Naive thymus-derived CD4-positive, alpha-beta T cell (primary cell): ENCODE measurements around the gene ZNF547. TPM values are rescaled to one million over a fixed set of nuclear protein-coding genes. Genes with fewer than 3 reads are reported as not detected.

Source experiments
- ATAC-seq: fragments of 150-1000 bp; cut with Tn5 transposase; 2 replicates; pipeline ENCODE4 v1.10.0; 2021; ENCODE audit warnings: mild to moderate bottlenecking, moderate library complexity
- CTCF ChIA-PET: fragments of 350-600 bp; sonication (Branson Sonifier 250); formaldehyde crosslinking; loops from one replicate; lab custom pipeline; 2021; ENCODE audit warnings: antibody characterized with exemption; lab: Charles Lee
- POLR2A ChIA-PET: fragments of 350-600 bp; sonication (Branson Sonifier 250); formaldehyde crosslinking; loops from one replicate; lab custom pipeline; 2021; ENCODE audit warnings: antibody characterized with exemption, inconsistent platforms; lab: Charles Lee
- DNase-seq, 9 donors: peaks; one replicate each; pipeline versions ENCODE4 v3.0.0 to v3.0.0-alpha.2; 2020 to 2022; ENCODE audit warnings: mixed read lengths in 1 of 9
- H3K27ac ChIP-seq: one replicate; pipeline ENCODE4 v1.7.0; 2013; ENCODE audit warnings: mild to moderate bottlenecking, low read depth, low read length, moderate library complexity
- H3K27me3 ChIP-seq, 2 donors: one replicate each; pipeline ENCODE4 v1.7.0; 2013; ENCODE audit warnings: low read length in 2 of 2, mild to moderate bottlenecking in 2 of 2, moderate library complexity in 2 of 2; ENCODE audit not compliant: control insufficient read depth in 2 of 2, insufficient read depth in 2 of 2
- H3K36me3 ChIP-seq, 3 experiments: 1 replicate in 2 of 3; 2 replicates in 1 of 3; pipeline ENCODE4 v1.7.0; 2013; ENCODE audit warnings: low read length in 3 of 3, mild to moderate bottlenecking in 3 of 3, moderate library complexity in 1 of 3; ENCODE audit not compliant: insufficient read depth in 3 of 3, control insufficient read depth in 2 of 3
- H3K4me1 ChIP-seq, 2 donors: one replicate each; pipeline ENCODE4 v1.7.0; 2013; ENCODE audit warnings: low read length in 2 of 2, mild to moderate bottlenecking in 2 of 2, moderate library complexity in 1 of 2; ENCODE audit not compliant: control insufficient read depth in 2 of 2, insufficient read depth in 2 of 2
- H3K4me3 ChIP-seq: 2 replicates; pipeline ENCODE4 v1.7.0; 2013; ENCODE audit warnings: mild to moderate bottlenecking, low read length
- H3K9me3 ChIP-seq, 3 experiments: 1 replicate in 2 of 3; 2 replicates in 1 of 3; pipeline ENCODE4 v1.7.0; 2013; ENCODE audit warnings: low read length in 3 of 3; ENCODE audit not compliant: control insufficient read depth in 2 of 3
- H3K27ac Mint-ChIP-seq, 9 donors: one replicate each; pipeline ENCODE4 v1.8.0; 2020 to 2022; ENCODE audit warnings: mixed read lengths in 9 of 9, mild to moderate bottlenecking in 8 of 9, moderate library complexity in 5 of 9, inconsistent platforms in 2 of 9
- H3K27me3 Mint-ChIP-seq, 5 donors: one replicate each; pipeline ENCODE4 v1.8.0; 2021 to 2022; ENCODE audit warnings: mixed read lengths in 5 of 5, mild to moderate bottlenecking in 1 of 5
- H3K36me3 Mint-ChIP-seq, 5 donors: one replicate each; pipeline ENCODE4 v1.8.0; 2020 to 2022; ENCODE audit warnings: mixed read lengths in 5 of 5, mild to moderate bottlenecking in 3 of 5, inconsistent platforms in 1 of 5
- H3K4me1 Mint-ChIP-seq, 7 donors: one replicate each; pipeline ENCODE4 v1.8.0; 2020 to 2022; ENCODE audit warnings: mixed read lengths in 7 of 7, mild to moderate bottlenecking in 3 of 7, inconsistent platforms in 1 of 7
- H3K4me3 Mint-ChIP-seq, 10 donors: one replicate each; pipeline ENCODE4 v1.8.0; 2020 to 2022; ENCODE audit warnings: mild to moderate bottlenecking in 10 of 10, mixed read lengths in 10 of 10, moderate library complexity in 6 of 10, inconsistent platforms in 2 of 10
- H3K9me3 Mint-ChIP-seq, 11 donors: one replicate each; pipeline ENCODE4 v1.8.0; 2020 to 2022; ENCODE audit warnings: mixed read lengths in 11 of 11, mild to moderate bottlenecking in 4 of 11, inconsistent platforms in 1 of 11, moderate library complexity in 1 of 11
- intact Hi-C, 2 donors: fragments of 100-400 bp; cut with micrococcal nuclease; formaldehyde crosslinking; loops; one replicate each; pipeline ENCODE4 v1.15.1; 2023
- polyA plus RNA-seq, 2 donors: library from polyadenylated mRNA; unstranded; fragments of 300-500 nt; fragmentation: Illumina TruSeq; gene quantifications; one replicate each; pipeline ENCODE4 v1.2.3, GENCODE V29; 2021
- total RNA-seq, 6 experiments: library from RNA in 5 of 6; stranded (reverse) in 5 of 6; gene quantifications; 1 replicate in 5 of 6; 2 replicates in 1 of 6; pipeline ENCODE4 v1.2.3 and lab custom pipeline; 2021 to 2026

The ZNF547 gene
- total and polyA plus RNA-seq, 7 experiments from 2014 or later: 0.40 to 10.1 (median 1.7) TPM

DNA sequence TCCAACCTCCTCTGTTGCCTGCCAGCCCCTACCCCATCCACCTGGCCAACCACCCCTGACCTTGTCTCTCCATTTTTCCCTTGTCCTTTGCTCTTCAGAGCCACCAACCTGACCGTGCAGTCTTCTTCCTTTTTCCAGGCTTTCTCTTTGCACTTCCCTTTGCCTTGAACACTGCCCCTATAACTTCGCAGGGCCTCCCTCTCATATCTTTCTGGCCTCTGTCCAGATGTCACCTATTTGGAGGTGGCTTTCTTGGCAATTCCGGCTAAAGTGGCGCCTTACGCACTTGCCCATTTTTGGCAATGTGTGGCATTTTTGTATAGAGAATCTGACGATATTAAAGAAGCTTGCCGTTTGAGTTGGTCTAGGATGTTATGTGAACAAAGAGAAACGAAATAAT lies 42.2 kb upstream of the ZNF547 start:
- ChIA-PET POLR2A (interaction anchor here (0.6 to 0.8 kb wide), 3 partner anchors 36 to 446 kb away, joined by 3 to 7 read pairs (median 3); no protein-coding TSS in a partner anchor), CTCF (no interaction called here)
- Mint-ChIP-seq H3K27me3 (peaks cover 14 to 24% (median 19%) of the 10 kb centered on the region in 5 donors), H3K27ac (peak overlapping the region; percentile 56 to 98 (median 96)), H3K4me3 (peak overlapping the region; percentile 87 to 98 (median 94)), H3K4me1 (peaks cover 14 to 30% (median 25%) of the 10 kb centered on the region in 7 donors), H3K9me3 (peaks cover 9 to 91% (median 57%) of the 10 kb centered on the region in 11 donors), H3K36me3 (peaks cover 42 to 62% (median 46%) of the 10 kb centered on the region in 5 donors)
- Histone ChIP-seq H3K4me3 (peak overlapping the region; percentile 76), H3K27me3 (peaks cover 0 to 6% of the 10 kb centered on the region in 2 donors), H3K36me3 (peaks cover 9 to 28% (median 22%) of the 10 kb centered on the region in 3 experiments), H3K27ac (peak overlapping the region; percentile 83), H3K9me3 (peaks cover 0 to 54% (median 5%) of the 10 kb centered on the region in 3 experiments), H3K4me1 (peaks cover 0 to 18% of the 10 kb centered on the region in 2 donors)
- intact Hi-C loops: loop anchor here in 1 of 2 donors (2.0 kb wide), 1 partner anchor 30 kb away; the partner anchor contains the start of gene ZNF304
- DNase-seq (no peak), ATAC-seq (no peak)

- Histone ChIP-seq H3K27me3 (peaks cover 0 to 6% of the 10 kb centered on the region in 2 donors), H3K27ac (no peak overlapping the region), H3K36me3 (peaks cover 9 to 35% (median 29%) of the 10 kb centered on the region in 3 experiments), H3K9me3 (peaks cover 0 to 54% (median 9%) of the 10 kb centered on the region in 3 experiments), H3K4me1 (peaks cover 0 to 18% of the 10 kb centered on the region in 2 donors), H3K4me3 (peak overlapping the region; percentile 76)
- DNase-seq (no peak), ATAC-seq (no peak)
- intact Hi-C loops: loop anchor here in 1 of 2 donors (2.0 kb wide), 1 partner anchor 29 kb away; the partner anchor contains the start of gene ZNF304
- Mint-ChIP-seq H3K27ac (peak overlapping the region in 4 of 9 donors; percentile 21 to 97 (median 71)), H3K4me3 (peak overlapping the region; percentile 87 to 98 (median 94)), H3K4me1 (peaks cover 14 to 30% (median 25%) of the 10 kb centered on the region in 7 donors), H3K36me3 (peaks cover 38 to 62% (median 52%) of the 10 kb centered on the region in 5 donors), H3K27me3 (peaks cover 9 to 18% (median 15%) of the 10 kb centered on the region in 5 donors), H3K9me3 (peaks cover 9 to 91% (median 57%) of the 10 kb centered on the region in 11 donors)
- ChIA-PET POLR2A (interaction anchor here (0.7 to 0.8 kb wide), 2 partner anchors 36 to 41 kb away, joined by 3 to 7 read pairs; no protein-coding TSS in a partner anchor), CTCF (no interaction called here)
Observed at GRCh38 chr19:57321751-57322150, 41.6 kb upstream of the ZNF547 start.

DNA sequence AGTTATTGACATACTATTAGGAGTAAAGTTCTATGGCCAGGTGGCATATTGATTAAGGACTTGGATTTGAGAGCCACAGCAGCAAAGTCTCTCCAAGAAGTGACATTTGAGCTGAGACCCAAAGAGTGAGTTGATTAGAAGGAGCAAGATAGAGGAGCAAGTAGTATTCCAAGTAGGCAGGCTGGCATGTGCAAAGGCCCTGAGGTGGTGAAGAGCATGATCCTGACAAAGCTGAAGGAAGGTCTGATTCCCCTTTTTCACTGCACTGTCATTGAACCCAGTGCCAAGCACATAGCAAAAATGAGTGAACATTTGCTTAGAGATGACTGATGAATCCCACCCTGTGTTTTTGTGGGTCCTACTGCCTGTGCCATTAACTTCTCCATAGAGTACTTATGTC lies 38.4 kb upstream of the ZNF547 start:
- no peak overlapping the region for H3K27ac Mint-ChIP-seq
- Histone ChIP-seq H3K4me3 (no peak overlapping the region), H3K27ac (no peak overlapping the region), H3K36me3 (peaks cover 20 to 60% (median 49%) of the 10 kb centered on the region in 3 experiments), H3K9me3 (peaks cover 6 to 87% (median 17%) of the 10 kb centered on the region in 3 experiments), H3K4me1 (peaks cover 0 to 13% of the 10 kb centered on the region in 2 donors), H3K27me3 (no peaks in the 10 kb centered on the region)
- no peak for DNase-seq
- ChIA-PET POLR2A (no interaction called here), CTCF (no interaction called here)
- no peaks in the 10 kb centered on the region for H3K27me3 Mint-ChIP-seq
- intact Hi-C loops: no loop called here
- no peak for ATAC-seq
- H3K4me3 Mint-ChIP-seq: peak overlapping the region in 1 of 10 donors; percentile 7
- peaks cover 40 to 89% (median 77%) of the 10 kb centered on the region in 5 donors for H3K36me3 Mint-ChIP-seq
- H3K9me3 Mint-ChIP-seq: peaks cover 9 to 98% (median 79%) of the 10 kb centered on the region in 11 donors
- peaks cover 9 to 25% (median 20%) of the 10 kb centered on the region in 7 donors for H3K4me1 Mint-ChIP-seq

DNA sequence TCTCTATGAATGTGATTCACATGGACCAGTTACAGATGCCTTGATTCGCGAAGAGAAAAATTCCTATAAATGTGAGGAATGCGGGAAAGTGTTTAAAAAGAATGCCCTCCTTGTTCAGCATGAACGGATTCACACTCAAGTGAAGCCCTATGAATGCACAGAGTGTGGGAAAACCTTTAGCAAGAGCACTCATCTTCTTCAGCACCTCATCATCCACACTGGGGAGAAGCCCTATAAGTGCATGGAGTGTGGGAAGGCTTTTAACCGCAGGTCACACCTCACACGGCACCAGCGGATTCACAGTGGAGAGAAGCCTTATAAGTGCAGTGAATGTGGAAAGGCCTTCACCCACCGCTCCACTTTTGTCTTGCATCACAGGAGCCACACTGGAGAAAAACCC lies 35.4 kb upstream of the ZNF547 start:
- H3K9me3 ChIP-seq: peaks cover 6 to 87% (median 12%) of the 10 kb centered on the region in 3 experiments
- ChIA-PET POLR2A (no interaction called here), CTCF (no interaction called here)
- Mint-ChIP-seq H3K4me3 (no peak overlapping the region), H3K9me3 (peaks cover 0 to 99% (median 72%) of the 10 kb centered on the region in 11 donors), H3K4me1 (peaks cover 0 to 2% (median 0%) of the 10 kb centered on the region in 7 donors), H3K27me3 (no peaks in the 10 kb centered on the region), H3K36me3 (peaks cover 32 to 86% (median 70%) of the 10 kb centered on the region in 5 donors), H3K27ac (no peak overlapping the region)
- no peak overlapping the region for H3K4me3 ChIP-seq
- intact Hi-C loops: no loop called here
- peaks cover 20 to 60% (median 49%) of the 10 kb centered on the region in 3 experiments for H3K36me3 ChIP-seq
- ATAC-seq (no peak), DNase-seq (no peak)
- H3K4me1 ChIP-seq: no peaks in the 10 kb centered on the region
- H3K27me3 ChIP-seq: no peaks in the 10 kb centered on the region
- H3K27ac ChIP-seq: no peak overlapping the region

DNA sequence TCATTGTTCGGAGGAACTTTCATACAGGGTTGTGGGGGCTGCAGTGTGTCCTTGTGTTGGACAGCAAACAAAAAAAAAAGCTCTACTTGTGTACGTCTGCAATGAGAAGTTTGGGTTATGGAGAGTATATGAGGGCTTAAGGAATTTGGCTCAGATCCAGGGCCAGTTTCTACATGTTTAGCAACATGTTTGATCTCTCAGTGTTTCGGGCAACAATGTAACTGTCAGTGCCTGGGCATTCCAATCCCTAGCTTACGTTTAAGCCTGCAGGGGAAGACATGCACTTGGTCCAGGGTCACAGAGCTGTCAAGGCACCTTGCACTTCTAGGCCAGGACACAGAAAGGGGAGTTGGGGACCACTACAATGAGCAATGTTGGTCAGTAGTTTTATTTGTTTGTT lies 29.2 kb upstream of the ZNF547 start:
- Mint-ChIP-seq H3K36me3 (peaks cover 18 to 51% (median 35%) of the 10 kb centered on the region in 5 donors), H3K4me1 (no peaks in the 10 kb centered on the region), H3K27me3 (no peaks in the 10 kb centered on the region), H3K4me3 (no peak overlapping the region), H3K27ac (no peak overlapping the region), H3K9me3 (peaks cover 0 to 90% (median 47%) of the 10 kb centered on the region in 11 donors)
- no peak for DNase-seq
- intact Hi-C loops: no loop called here
- H3K9me3 ChIP-seq: peaks cover under 1 to 60% (median 4%) of the 10 kb centered on the region in 3 experiments
- ChIA-PET POLR2A (no interaction called here), CTCF (no interaction called here)
- peaks cover 0 to 1% (median 0%) of the 10 kb centered on the region in 3 experiments for H3K36me3 ChIP-seq
- no peaks in the 10 kb centered on the region for H3K27me3 ChIP-seq
- no peak overlapping the region for H3K4me3 ChIP-seq
- H3K27ac ChIP-seq: no peak overlapping the region
- no peaks in the 10 kb centered on the region for H3K4me1 ChIP-seq
- ATAC-seq: no peak

DNA sequence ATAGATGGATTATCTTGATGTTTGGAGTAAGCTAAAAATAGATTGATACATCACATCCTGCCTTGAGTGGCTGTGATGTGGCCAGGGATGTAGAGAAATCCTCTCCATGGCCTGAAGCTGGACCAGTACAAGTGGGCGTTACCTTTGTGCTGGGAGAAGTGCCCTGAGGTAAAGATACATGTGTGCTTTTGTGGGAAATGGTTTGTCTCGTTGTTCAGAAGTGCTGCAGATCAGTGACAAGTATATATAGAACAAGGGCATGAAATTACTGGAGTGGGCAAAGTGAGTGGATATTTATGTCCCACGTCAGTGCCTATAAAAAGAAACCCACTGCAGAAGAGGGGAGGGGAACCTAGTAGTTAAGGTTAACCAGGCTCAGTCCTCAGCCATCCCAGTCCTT lies 24.5 kb upstream of the ZNF547 start:
- Histone ChIP-seq H3K36me3 (no peaks in the 10 kb centered on the region), H3K9me3 (peaks cover 0 to 29% (median 4%) of the 10 kb centered on the region in 3 experiments), H3K4me3 (no peak overlapping the region), H3K4me1 (no peaks in the 10 kb centered on the region), H3K27me3 (no peaks in the 10 kb centered on the region), H3K27ac (no peak overlapping the region)
- CTCF ChIA-PET: no interaction called here
- ATAC-seq (no peak), DNase-seq (no peak)
- H3K4me1 Mint-ChIP-seq: no peaks in the 10 kb centered on the region
- H3K36me3 Mint-ChIP-seq: peaks cover 9 to 32% (median 19%) of the 10 kb centered on the region in 5 donors
- intact Hi-C loops: no loop called here
- no peaks in the 10 kb centered on the region for H3K27me3 Mint-ChIP-seq
- H3K27ac Mint-ChIP-seq: no peak overlapping the region
- no peak overlapping the region for H3K4me3 Mint-ChIP-seq
- POLR2A ChIA-PET: no interaction called here
- peaks cover 6 to 83% (median 32%) of the 10 kb centered on the region in 11 donors for H3K9me3 Mint-ChIP-seq
